ENCODE results near the gene ERFL.
A peak's percentile ranks its signal among the peaks of the same experiment; 100 is the strongest.

ERFL gene

DNA sequence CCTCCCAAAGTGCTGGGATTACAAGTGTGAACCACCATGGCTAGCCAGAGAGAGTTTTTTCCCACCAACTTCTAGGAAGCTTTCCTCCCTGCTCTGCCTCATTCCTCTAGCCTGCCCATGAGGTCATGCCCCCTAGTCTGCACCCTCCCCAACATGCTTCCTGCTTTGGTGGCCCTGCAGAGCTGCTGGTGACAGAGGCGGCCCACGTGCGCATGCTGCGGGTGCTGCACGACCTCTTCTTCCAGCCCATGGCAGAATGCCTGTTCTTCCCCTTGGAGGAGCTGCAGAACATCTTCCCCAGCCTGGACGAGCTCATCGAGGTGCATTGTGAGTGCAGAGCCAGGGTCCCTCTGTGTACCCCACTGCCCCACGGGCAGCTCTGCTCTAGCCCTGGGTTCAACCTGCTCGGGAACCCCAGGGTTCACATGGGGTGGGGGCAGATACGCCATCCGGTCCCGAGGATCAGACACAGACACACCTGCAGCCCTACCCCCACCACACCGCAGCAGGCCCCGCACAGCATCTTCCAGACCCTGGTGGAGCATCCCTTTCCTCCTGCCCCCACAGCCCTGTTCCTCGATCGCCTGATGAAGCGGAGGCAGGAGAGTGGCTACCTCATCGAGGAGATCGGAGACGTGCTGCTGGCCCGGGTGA lies 26.4 kb downstream of the ERFL start:
- DNase-seq (ENCODE audit: extremely low read depth in 1 of 2, low read depth in 1 of 2), result no peak

DNA sequence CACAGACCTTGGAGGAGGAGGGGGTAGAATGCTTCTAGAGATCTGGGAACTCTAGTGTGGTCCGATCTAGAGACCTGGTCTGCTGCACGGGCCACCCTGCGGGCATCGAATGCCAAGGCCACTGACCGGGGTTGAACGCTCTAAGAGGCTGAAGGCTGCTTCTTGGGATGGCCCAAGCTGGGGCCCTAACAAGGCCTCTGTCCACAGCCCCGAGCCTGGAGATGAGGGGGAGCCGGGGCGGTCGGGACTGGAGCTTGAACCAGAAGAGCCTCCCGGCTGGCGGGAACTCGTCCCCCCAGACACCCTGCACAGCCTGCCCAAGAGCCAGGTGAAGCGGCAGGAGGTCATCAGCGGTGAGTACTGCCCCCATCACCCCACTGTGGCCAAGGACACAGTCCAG lies 30.0 kb downstream of the ERFL start:
- no peak for DNase-seq (ENCODE audit: extremely low read depth in 1 of 2, low read depth in 1 of 2)

DNA sequence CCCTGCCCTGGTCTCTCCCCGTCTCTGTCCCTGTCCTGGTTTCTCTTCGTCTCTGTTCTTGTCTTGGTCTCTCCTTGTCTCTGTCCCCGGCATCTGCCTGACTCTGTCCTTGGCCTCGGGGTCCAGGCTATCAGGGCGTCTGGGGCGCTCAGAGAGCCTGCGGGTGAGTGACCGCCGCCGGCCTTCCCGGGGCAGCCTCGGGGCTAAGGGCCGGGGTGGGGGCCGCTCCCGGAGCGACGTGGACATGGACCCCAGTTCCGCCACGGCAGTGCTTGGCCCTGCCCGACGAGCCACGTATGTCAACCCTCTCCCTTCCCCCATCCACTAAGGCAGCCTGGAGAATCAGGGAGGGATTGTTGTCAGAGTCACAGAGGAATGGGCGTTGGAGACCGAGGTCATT lies 30.4 kb downstream of the ERFL start:
- no peak for DNase-seq (ENCODE audit: extremely low read depth in 1 of 2, low read depth in 1 of 2)

DNA sequence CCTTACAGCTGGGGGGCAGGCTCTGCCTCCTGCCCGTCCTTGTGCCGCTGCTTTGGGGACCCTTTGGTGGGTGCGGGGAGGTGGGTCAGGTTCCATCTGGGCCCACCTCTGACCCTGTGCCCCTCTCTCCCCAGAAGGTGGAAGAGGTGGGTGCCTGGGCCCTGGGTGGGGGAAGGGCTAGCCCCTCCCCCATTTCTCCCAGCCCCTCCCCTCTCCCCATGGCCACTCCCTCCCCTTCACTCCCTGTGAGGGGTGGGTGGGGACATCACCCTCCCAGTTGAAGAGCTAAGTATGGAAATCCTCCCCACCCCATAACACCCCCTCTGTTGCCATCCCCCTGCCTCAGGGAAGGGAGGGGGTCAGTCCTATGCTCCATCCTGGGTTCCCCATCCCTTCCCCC lies 31.1 kb downstream of the ERFL start:
- DNase-seq (ENCODE audit: extremely low read depth in 1 of 2, low read depth in 1 of 2), result no peak

DNA sequence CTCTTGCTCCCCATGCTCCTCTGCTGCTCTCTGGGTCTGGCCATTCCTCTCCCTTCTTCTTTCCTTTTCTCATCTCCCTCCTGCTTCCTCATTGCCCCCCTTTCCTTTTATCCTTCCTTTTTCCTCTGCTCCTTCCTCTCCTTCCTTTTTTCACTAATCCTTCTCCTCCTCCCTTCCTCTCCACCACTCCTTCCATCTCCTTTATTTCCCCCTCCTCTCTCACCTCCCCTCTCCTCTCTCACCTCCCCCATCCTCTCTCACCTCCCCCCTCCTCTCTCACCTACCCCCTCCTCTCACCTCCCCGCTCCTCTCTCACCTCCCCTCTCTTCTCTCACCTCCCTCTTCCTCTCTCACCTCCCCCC lies 31.7 kb downstream of the ERFL start:
- no peak for DNase-seq (ENCODE audit: extremely low read depth in 1 of 2, low read depth in 1 of 2)

DNA sequence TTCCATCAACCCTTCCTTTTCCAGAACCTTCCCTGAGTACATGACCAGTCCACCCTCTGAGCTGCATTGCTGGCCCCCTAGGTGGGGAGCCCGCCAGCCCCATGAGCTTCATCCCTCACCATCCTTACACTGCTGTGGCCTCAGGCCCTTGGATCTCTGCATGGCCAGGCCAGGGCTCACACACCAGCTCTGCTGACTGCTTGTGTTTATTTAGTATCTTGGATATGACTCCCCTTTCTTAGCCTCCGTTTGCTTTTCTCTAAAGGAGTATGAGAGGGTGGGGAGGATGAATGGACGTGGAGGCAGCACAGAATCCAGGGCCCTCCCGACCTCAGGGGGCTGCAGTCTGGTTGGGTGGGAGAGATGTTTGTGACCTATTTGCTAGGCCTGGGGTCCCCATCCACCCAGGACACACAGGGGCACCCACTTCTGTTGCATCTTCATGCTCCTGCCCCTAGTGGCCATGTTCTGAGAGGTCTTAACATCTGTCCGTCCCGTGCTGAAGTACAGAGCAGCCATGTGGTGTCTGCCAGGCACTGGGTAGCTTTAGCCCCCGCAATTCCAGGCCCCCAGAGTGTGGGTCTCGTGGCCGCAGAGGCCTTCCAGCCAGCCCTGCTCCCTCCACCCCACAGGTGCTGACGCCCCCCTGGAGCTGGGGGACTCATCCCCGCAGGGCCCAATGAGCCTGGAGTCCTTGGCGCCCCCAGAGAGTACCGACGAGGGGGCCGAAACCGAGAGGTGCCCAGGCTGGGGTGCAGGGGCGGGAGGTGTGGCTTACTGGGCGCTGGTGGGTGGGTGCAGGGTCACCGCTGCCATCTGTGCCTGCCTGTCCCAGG lies 32.3 kb downstream of the ERFL start:
- DNase-seq (ENCODE audit: extremely low read depth in 1 of 2, low read depth in 1 of 2), result no peak

DNA sequence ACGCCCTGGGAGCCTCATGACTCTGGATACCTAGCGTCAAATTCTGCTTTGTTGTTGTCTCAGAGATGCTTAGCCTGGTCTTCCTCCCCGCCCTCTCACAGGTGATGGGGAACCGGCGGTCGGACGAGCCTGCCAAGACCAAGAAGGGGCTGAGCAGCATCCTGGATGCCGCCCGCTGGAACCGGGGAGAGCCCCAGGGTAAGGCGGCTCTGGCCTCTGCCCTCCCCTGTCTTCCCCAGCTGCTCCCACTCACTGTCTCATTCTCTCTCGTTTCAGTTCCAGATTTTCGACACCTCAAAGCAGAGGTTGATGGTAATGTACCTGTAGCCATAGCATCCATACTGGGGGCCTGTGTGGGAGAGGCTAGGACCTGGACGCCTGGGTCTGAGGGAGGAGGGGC lies 33.9 kb downstream of the ERFL start:
- DNase-seq (ENCODE audit: extremely low read depth in 1 of 2, low read depth in 1 of 2), result no peak

DNA sequence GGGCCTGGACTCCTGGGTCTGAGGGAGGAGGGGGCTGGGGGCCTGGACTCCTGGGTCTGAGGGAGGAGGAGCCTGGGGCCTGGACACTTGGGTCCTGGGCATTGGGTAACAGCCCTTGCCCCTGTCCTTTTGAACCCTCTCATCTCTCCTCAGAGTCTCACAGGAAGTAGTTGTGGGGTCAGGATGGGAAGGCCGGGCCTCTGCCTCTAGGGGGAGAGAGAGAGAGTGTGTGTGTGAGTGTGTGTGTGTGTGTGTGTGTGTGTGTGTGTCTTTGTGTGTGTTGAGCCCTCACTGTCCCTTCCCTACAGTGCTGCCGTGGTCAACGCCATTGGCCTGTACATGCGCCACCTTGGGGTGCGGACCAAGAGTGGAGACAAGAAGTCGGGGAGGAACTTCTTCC lies 34.4 kb downstream of the ERFL start:
- DNase-seq (ENCODE audit: extremely low read depth in 1 of 2, low read depth in 1 of 2), result no peak

DNA sequence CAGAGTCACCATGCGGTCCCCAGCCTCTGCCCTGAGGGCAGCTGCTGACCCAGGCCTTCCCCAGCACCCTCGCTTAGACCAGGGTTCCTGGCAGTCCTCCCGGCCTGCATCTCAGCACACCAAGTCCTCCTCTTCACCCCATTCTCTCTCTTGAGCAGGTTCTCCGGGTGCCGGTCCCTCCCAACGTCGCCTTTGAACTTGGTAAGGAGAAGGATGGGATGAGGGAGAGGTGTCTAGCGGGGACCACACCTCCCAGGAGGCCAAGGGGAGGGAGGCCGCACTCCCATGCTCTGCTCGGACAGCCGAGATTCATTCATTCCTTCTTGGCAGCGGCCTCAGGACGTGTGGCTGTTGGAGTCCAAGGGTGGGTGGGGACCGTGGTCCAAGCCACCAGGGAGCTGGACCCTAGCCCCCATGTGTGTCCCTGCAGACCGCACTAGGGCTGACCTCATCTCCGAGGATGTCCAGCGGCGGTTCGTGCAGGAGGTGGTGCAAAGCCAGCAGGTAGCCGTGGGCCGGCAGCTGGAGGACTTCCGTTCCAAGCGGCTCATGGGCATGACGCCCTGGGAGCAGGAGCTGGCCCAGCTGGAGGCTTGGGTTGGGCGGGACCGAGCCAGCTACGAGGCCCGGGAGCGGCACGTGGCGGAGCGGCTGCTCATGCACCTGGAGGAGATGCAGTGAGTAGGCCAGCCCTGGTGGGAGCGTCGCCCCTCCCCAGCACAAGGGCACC lies 35.9 kb downstream of the ERFL start:
- no peak for DNase-seq (ENCODE audit: extremely low read depth in 1 of 2, low read depth in 1 of 2)

DNA sequence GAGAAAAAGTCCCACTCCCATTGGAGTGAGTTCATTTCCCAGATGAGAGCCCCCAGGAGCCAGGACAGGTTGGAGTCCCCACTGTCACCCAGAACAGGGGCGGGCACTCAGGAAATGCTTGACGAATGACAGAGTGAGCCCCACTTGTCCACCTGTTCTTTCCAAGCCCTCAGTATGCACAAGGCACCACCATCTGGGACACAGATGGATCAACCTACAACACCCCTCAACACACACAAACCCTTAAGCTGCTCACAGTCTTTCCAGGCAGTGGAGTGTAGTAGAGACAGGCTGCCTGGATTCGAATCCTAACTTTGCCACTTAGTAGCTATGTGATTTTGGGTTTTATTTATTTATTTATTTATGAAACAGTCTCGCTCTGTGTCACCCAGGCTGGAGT lies 37.3 kb downstream of the ERFL start:
- DNase-seq (ENCODE audit: extremely low read depth in 1 of 2, low read depth in 1 of 2), result no peak

DNA sequence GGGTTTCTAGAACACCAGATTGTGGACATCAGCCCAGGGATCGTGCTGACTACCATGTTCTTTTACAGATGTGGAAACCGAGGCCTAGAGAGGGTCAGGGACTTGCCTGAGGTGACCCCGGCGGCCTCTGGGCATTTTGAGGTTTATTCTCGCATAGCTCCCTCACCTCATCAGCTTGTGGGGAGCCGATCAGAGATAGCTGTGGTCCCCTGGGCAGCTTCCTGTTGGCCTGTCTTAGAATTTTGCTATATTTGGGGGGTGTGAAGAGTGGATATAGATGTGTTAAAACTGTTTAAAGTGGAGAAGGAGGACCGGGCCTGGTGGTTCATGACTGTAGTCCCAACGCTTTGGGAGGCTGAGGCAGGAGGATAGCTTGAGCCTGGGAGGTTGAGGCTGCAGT lies 38.4 kb downstream of the ERFL start:
- no peak for DNase-seq (ENCODE audit: extremely low read depth in 1 of 2, low read depth in 1 of 2)

DNA sequence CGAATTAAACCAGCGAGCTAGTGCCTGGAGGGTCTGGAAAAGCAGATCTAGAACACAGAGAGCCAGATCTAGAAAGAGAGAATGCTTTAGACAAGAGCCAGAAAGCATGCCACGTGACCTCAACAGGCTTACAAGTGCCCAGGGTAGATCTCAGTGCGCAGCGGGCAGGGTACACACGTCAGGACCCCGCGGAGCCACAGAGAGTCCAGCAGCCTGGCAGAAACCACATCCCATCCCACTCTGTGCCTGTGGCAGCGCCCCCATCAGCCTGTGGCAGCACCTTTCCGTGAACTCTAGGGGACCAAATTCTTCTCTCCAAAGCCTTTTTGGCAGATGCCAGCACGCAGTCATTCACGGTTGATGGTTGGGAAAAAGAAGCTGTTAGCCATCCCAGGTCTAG lies 39.3 kb downstream of the ERFL start:
- DNase-seq (ENCODE audit: extremely low read depth in 1 of 2, low read depth in 1 of 2), result no peak

DNA sequence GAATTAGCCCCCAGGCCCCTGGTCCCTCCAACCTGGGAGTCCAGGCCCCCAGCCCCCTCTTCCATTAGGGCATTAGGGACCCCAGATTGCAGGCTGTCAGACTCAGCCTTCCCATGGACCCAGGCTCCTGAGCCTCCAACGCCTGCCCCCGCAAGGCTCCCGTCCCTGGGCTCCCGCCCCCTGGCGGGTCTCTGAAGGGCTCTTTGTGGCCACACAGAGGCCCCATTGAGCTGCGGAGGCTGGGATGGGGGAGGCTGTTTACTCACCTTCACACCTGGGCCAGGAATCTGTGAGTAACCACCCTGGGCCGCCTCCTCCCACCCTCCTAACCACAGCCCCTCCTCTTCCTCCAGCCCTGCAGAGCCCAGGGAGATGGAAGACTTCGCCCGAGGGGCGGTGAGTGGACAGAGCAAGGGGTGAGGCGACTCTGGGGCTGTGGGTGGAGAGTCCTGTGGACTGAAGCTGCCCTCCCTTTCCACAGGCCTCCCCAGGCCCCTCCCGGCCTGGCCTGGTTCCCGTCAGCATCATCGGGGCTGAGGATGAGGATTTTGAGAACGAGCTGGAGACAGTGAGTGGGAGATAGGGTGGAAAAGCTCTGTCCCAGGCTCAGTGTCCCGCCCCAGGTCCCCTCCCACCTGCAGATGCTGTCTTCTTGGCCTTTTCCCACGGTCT lies 40.4 kb downstream of the ERFL start:
- peak; percentile 81 to 89 for DNase-seq (ENCODE audit: extremely low read depth in 1 of 2, low read depth in 1 of 2)

DNA sequence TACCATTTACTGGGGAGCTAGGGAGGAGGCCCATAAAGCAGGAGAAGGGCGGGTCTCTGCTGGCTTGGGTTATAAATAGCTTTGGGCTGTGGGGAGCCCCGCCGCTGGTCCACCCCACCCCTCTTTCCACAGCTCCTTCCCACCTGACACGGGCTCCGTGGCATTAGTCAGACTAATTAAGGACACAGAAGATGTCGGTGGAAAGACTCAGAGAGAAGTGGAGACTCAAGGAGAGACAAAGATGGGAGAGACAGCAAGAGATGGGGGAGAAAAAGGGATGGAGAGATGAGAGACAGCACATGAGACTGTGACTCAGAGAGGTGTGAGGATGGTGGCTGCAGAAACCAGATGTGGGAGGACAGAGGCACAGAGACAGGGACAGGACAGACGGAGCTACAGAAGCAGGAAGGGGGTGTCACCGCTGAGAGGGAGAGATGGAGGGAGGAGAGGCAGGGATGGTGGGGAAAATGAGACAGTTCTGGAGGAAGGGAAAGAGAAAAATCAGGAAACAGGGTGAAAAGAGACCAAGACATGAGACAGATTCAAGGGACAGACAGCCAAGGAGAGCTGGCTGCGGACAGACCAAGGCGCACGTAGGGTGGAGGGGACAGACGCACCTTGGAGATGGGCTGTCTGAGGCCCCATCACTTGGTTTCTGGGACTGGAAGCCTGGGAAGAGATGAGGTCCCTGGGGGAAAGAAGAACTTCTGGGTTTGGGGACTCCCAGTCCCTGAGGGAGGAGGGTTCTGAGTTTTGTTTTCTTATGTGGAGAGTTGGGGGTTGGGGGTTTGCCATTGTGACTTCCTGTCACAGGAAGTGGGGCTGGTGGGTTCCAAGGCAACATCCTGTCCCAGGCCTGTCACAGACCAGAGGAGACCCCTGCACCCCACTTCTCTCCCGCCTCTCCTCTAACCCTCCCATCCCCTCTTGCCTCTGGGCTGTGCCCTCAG lies 41.2 kb downstream of the ERFL start:
- DNase-seq (ENCODE audit: extremely low read depth in 1 of 2, low read depth in 1 of 2), result peak in 1 of 2 donors; percentile 48

DNA sequence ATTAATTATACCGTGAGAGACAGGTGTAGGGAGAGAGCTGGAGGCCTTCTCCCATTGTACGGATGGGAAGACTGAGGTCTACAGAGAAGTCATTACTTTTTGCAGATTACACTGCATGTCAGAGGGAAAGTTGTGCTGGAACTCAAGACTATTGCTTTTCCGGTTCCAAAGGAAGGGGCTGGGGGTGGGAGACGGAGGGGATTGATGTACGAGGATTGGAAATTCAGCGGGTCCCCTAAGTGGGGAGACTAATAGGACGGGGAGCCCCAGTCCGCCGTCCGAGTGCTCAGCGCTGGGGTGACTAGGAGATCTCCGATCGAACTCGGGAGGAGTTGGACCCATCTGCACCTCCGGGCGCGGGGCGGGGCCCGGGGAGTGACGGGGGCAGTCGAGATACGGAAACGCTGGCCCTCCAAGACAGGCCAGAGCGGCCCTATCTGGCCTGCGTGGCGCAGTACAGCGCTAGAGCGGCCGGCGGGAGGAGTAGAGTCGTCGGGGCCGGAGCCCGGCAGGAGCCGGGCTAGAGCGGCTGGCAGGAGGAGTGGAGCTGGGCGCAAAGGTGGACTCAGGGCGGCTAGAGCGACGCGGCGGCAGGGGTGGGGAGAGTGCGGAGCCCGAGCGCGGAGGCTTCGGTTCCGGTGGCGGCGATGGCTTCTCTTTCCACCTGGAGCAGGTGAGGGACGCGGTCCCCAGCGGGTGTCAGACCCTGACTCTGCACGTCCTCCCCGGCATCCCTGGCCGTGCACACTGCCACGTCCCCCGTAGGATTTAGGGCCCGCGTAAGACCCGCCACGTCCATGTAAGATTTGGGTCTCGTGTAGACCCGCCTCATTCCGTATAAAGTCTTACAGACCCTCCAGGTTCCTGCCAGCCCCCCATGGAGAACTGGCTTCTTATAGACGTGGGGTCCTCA lies 44.2 kb downstream of the ERFL start:
- peak; percentile 80 to 83 for DNase-seq (ENCODE audit: extremely low read depth in 1 of 2, low read depth in 1 of 2)

DNA sequence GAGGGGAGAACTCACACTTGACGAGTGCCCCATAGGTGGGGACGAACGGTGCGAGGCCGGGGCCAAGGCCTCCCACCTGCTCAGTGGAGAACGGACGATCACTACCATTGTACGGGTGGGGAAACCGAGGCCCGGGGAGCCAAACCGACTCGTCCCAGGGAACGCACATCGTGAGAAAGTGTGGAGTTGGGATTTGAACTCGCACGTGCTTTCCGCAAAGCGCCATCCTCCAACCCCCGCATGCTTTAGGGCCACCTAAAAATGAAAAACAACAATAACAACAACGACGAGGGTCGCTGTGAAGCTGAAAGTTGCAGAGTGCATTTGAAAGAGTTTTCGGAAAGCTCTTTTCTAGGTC lies 44.8 kb downstream of the ERFL start:
- no peak for DNase-seq (ENCODE audit: extremely low read depth in 1 of 2, low read depth in 1 of 2)

DNA sequence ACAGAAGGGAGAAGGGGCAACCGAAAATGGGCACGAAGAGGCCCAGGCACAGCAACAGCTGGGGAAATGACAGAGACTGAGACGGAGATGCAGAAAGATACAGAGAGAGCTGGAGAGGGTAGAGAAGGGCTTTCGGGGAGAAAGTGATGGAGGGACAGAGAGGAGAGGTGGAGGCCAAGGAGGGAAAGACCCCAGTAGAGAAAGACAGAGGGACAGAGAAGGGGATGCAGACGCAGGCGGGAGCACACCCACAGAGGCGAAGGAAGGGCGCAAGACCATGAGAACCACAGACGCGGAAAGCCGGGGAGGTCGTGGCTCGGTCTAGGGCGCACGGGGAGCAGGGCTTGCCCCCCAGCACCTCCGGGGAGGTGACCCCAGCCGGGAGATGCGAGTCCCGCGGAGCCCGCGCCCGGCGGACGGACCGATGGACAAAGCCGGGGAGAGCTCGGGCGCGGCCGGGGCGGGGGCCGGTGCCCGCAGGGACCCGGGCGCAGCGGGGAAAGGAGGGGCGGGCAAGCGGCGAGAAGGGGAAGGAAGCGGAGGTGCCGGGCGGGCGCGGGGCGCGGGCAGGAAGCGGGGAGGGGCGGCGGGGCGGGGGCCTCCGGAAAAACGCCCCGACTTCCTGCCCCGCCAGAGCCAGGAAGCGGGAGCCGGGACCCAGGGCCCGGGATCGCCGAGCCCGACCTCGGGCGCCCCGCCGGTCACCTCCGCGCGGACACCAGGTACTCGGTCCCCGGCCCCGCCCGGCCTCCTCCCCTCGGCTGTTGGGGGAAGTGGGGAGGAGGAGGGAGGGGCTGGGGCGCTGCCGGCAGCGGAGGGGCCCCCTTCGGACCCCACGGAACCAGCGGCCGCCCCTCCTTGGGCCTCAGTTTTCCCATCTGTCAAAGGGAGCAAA lies 45.4 kb downstream of the ERFL start, which contains the start of gene ARHGEF1:
Gene ARHGEF1, plus strand, starts transcription at position 617 of the 895 bp plus-strand sequence. CDS start 4,899 bp downstream, outside the sequence.
- DNase-seq (ENCODE audit: extremely low read depth in 1 of 2, low read depth in 1 of 2), result no peak

DNA sequence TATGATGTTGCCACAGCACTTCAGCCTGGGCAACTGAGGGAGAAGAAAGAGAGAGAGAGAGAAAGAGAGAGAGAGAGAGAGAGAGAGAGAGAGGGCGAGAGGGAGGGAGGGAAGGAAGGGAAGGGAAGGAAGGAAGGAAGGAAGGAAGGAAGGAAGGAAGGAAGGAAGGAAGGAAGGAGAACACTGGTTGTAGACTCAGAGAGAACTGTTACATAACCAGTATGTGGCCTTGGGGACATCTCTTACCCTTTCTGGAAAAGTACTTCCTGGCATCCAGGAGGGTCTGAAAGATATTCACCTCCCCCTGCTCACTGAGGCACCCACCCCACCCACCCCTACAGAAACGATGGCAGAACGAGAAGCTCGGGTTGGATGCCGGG lies 47.9 kb downstream of the ERFL start:
- no peak for DNase-seq (ENCODE audit: extremely low read depth in 1 of 2, low read depth in 1 of 2)
